HUDEP-2 (cell line): ENCODE results near the gene HOXA2.

Experiments
- DNase-seq, 76 experiments: peaks; one replicate each; lab custom pipeline; 2025; ENCODE audit not compliant: unreplicated experiment in 76 of 76; lab: John Stamatoyannopoulos, UW

The HOXA2 gene

GRCh38 chr7:27101171-27101956 lies 1.1 kb downstream of the HOXA2 start:
- no peak for DNase-seq

- no peak for DNase-seq
Observed at GRCh38 chr7:27100694-27101170, 1.8 kb downstream of the HOXA2 start.

DNA sequence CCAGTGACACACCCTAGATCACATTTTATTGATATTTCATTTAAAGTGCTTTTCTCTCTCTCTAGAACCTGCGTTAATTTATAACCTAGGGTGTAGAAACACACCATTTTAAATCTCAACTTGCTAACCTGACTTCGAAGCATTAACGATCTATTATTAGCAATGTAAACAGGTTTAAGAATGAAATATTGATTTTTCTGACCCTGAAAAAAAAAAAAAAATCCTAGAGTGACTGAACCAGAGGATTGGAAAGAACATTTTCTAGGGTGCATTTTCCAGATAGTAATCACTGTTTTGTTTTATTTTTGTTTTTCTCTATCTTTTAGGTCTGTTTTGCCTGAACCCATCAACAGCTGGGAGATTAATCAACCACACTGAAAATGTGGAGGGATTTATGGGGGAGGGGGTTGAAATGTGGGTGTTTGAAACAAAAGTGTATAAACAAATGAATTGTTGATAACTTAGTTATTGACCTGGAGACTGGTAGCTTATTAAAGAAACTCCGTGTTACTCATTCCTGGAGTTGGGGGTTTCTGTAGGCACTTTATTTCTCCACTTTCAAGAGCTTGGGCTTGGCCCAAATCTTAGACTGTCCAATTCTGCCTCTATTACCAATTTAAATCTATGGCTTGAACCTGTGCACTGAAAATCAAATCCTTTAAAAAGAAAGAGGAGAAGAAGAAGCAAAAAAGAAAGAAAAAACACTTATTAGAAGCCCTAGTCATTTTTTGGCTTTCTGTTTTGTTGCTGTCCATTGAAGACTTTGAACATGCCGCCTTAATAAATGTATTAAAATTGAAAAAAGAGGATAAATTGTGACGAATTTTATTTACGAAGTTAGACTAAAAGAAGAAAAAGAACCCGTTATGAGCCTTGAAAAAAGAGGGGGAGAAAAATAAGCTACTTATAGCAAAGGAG lies 2.8 kb downstream of the HOXA2 start:
- DNase-seq, result no peak

GRCh38 chr7:27098578-27099451 lies 3.7 kb downstream of the HOXA2 start:
- no peak for DNase-seq

GRCh38 chr7:27097686-27098577 lies 4.6 kb downstream of the HOXA2 start:
- no peak for DNase-seq

- no peak for DNase-seq
Observed at GRCh38 chr7:27096768-27097514, 5.5 kb downstream of the HOXA2 start.

DNA sequence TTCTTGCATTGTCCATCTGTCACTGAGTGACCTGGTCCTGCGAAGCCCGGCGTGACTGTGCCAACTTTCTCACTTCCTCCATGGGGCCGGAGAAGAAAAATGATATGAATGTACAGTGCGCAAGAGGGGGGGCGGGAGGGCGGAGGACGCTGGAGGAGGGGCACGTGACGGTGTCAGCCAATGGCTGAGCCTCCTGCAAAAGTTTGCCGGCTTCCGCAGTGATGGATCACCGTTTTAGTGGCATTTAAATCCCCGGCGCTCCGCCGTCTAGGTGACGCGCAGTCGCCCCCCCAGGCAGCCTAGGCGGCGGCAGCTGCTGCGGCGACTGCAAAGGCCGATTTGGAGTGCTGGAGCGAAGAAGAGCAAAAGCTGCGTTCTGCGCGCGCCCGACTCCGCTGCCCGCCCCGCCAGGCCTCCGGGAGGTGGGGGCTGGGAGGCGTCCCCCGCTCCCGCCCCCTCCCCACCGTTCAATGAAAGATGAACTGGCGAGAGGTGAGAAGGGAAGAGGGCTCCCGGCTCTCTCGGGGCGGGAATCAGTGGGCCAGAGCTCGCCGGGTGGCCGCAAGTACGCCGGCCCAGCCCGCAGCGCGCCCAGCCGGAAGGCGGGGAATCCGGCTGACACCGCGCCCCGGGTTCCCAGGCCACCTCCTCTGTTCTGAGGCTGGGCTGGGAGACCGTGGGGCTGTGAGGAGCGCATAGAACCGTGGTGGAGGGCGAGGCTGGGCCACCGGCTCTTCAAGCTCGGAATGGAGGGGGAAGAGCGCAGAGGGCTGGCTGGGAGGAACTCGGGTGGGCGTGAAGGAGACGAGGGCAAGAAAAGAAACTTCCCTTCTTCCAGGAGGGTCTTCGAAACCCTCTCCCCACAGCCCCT lies 6.4 kb downstream of the HOXA2 start, which contains the start of gene HOXA1:
TSS of gene HOXA1 (minus strand) at position 104 of the 871 bp plus-strand sequence. CDS start at position 16, 88 bp downstream.
- peak in 19 of 76 experiments; percentile 4 to 56 (median 26) for DNase-seq

- no peak for DNase-seq
Observed at GRCh38 chr7:27095050-27095896, 7.2 kb downstream of the HOXA2 start.

- DNase-seq, result no peak
Observed at GRCh38 chr7:27094304-27095049, 8.0 kb downstream of the HOXA2 start.

DNA sequence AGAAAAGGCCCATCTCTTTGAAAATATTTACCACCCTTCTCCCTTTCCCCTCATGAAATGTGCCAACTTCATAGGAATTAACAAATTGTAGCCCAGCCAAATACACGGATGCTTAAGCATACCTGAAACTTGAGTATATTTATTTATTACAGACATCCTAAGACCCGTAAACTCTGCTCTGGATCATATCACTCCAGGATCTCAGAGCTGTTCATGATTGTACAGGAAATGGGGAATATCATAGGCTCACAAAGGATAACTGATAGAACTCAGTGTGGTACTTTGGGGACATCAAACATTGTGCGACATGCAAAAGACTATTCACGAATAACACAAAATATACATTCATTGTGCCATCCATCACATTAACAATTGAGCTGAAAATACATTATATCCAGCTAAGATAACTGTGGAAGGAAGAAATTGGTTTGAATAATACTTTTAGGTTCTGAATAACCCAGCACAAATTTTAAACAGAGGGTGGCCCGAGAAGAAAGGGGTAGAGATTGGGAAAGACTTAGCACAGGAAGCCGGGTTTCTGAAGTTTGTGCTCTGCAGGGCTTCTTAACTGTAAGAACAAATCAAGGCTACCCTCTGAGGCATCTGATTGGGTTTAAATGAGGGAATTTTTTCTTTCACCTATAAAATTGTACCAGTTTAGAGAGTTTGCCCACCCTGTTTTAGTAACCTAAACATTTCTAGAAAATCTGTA lies 9.1 kb downstream of the HOXA2 start:
- DNase-seq, result no peak

GRCh38 chr7:27092819-27093110 lies 9.7 kb downstream of the HOXA2 start:
- no peak for DNase-seq

- DNase-seq, result no peak
Observed at GRCh38 chr7:27091941-27092818, 10.3 kb downstream of the HOXA2 start.

DNA sequence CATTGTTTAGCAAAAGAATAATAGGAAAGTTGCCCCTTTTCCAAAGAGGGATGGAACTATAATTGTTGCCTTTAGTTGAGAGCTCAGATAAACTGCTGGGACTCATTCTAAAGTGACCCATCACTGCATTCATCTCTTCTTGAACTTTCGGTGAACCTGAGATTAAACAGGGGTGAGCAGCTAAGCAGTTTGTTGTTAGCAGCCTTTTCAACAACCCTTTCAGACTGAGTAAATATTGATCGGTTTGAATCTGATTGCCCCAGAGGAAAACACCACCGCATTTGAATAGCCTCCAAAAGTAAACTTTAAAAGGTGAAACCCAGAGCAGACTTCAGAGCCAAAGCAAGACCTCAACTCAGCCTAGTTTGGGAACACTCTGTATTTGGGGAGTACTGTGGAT lies 11.4 kb downstream of the HOXA2 start:
- no peak for DNase-seq

DNA sequence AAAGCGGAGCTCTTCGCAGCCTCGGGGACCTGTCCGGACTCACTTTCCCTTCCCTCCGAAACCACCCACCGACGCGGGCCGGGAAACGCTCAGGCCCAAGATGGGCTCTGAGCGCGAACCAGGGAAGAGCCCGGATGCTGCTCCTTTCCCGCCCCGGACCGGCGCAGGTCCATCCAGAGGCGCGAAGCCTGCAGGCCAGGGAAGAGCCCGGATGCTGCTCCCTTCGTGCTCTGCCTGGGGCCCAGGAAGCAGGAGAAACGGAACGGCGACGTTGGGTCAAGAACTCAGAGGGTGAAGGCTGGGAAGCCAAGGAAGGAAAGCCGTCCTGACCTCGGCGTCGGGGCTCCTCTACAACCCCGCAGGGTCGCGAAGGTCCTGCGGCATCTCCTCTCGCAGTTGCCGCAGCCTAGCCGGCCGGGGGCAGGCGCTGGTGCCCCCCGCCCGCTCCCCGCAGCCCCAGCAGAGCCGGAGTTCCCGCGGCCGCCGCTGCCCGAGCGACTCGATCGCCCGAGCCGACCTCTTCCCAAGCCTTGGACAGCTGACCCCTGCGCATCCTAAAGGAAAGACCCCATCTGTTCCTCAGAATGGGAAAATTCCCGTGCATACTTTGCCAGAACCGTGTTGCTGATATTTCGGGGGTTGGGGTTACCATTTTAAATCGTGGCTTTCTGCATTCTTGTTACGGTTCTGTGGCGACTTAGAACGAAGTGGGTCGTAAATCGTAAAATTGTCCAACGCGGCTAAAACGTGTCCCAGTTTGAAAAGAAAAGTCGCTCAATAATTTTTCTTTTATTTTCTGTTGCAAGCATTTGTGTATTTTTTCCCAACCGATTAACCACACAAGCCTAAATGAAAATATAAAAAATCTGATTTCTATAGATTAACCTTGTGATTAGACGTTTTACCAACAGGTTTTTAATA lies 14.2 kb downstream of the HOXA2 start:
- DNase-seq, result no peak
